Measurements from ENCODE around the gene AKAP13.

Gene AKAP13

DNA sequence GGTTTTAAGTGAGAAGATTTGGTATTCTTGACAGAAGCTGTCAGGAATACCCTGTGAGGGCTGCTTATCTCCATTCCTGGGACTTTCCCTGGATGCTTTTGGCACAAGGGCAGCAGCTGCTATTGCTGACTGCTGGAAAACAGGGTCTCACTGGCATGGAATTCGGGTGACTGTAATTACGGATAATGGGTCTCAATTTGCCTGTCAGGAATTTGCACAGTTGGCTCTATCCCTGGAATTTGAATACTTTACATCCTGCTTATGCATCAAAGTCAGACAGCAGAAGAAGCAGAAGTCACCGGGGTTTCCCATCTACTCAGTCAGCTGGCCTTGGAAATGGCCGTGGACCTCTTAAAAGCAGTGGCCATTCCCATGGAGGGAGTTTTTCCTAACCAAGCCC is 25.9 kb upstream of the AKAP13 start:
- H3K4me1 ChIP-seq (ENCODE audit: control insufficient read depth, insufficient read depth, low read length), result peaks cover 2% of the 10 kb centered on the region
- no peak overlapping the region for H3K4me3 ChIP-seq (ENCODE audit: low read length)
- no peak overlapping the region for H3K9ac ChIP-seq (ENCODE audit: low read length)
- H3K36me3 ChIP-seq (ENCODE audit: control insufficient read depth, insufficient read depth, low read length), result no peaks in the 10 kb centered on the region
- no peak overlapping the region for H3K27ac ChIP-seq (ENCODE audit: low read depth, low read length)
- no peaks in the 10 kb centered on the region for H3K27me3 ChIP-seq (ENCODE audit: control insufficient read depth, insufficient read depth, low read length)

DNA sequence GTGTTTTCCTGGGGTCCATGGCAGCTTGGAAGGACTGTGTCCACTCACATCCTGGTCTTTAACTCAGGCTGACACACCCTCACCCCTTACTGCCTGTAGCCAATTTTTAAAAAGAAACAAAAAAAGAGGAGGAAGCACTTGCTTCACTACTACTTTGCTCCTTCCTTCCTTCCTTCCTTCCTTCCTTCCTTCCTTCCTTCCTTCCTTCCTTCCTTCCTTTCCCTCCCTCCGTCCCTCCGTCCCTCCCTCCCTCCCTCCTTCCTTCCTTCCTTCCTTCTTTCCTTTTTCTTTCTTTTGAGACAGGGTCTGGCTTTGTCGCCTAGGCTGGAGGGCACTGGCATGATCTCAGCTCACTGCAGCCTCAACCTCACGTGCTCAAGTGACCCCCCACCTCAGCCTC is 25.5 kb upstream of the AKAP13 start:
- Histone ChIP-seq H3K27me3 (ENCODE audit: control insufficient read depth, insufficient read depth, low read length) (no peaks in the 10 kb centered on the region), H3K9ac (ENCODE audit: low read length) (no peak overlapping the region), H3K27ac (ENCODE audit: low read depth, low read length) (no peak overlapping the region), H3K36me3 (ENCODE audit: control insufficient read depth, insufficient read depth, low read length) (no peaks in the 10 kb centered on the region), H3K4me3 (ENCODE audit: low read length) (no peak overlapping the region), H3K4me1 (ENCODE audit: control insufficient read depth, insufficient read depth, low read length) (peaks cover 2% of the 10 kb centered on the region)

DNA sequence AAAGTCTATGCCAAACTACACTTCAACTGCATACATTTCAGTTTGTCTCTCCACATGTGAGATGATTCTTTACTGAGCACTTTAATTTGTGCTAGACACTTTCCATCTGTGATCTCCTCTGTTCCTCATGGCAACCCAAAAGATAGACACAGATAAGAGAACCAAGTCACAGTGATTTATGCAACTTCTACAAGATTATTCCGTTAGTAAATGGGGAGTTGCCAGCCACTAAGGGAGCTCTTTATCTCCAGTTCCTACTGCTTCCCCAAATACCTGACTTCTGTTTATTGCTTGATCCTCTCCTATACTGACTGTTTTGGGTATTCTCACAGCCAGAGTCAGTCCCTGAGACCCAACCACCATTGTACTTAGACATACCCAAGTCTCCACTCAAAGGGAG is 24.1 kb upstream of the AKAP13 start:
- H3K36me3 ChIP-seq (ENCODE audit: control insufficient read depth, insufficient read depth, low read length), result no peaks in the 10 kb centered on the region
- H3K4me3 ChIP-seq (ENCODE audit: low read length), result no peak overlapping the region
- no peak overlapping the region for H3K9ac ChIP-seq (ENCODE audit: low read length)
- no peak overlapping the region for H3K27ac ChIP-seq (ENCODE audit: low read depth, low read length)
- H3K4me1 ChIP-seq (ENCODE audit: control insufficient read depth, insufficient read depth, low read length), result peaks cover 2% of the 10 kb centered on the region
- no peaks in the 10 kb centered on the region for H3K27me3 ChIP-seq (ENCODE audit: control insufficient read depth, insufficient read depth, low read length)

DNA sequence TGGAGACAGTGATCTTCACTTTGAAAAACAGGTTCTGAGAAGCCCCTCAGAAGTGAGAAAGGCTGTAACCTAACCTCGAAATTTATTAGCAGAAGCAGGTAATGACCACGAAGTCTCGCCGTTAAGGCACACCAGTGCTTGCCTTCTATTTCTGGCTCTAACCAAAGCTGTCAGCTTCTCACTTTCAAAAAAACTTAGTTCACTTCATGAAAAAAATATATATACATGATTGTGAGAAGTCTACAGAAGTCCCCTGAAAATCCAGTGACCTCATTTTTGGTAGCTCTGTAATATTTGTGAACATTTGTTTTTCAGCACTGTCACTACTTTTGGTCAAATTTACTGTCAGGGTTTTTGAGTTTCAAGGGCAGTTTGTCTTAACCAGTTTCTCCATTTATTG is 19.1 kb upstream of the AKAP13 start:
- Histone ChIP-seq H3K4me1 (ENCODE audit: control insufficient read depth, insufficient read depth, low read length) (peaks cover 2% of the 10 kb centered on the region), H3K36me3 (ENCODE audit: control insufficient read depth, insufficient read depth, low read length) (no peaks in the 10 kb centered on the region), H3K27me3 (ENCODE audit: control insufficient read depth, insufficient read depth, low read length) (no peaks in the 10 kb centered on the region), H3K9ac (ENCODE audit: low read length) (no peak overlapping the region), H3K4me3 (ENCODE audit: low read length) (no peak overlapping the region), H3K27ac (ENCODE audit: low read depth, low read length) (no peak overlapping the region)

DNA sequence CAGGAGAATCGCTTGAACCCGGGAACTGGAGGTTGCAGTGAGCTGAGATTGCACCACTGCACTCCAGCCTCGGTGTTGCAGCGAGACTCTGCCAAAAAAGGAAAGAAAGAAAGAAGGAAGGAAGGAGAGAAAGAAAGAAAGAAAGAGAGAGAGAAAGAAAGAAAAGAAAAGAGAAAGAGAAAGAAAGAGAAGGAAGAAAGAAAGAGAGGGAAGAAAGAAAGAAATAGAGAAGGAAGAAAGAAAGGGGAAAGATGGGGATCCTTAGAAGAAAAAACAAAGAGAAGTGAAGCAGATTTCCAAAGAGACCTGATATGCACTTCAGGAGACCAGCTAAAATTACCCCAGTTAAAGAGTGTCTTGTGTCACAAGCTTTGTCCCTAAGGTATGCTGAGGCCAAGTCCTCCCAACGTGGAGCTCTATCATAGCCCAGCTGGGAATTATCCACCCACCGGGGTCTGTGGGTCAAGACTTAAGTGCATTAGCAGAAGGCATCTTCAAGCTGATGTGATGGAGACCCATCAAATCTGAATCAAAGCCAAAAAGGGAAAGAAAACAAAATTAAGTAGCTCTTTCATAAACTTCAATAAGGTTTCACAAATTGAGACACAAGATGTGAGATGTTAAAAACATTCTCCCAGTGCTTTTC is 17.8 kb upstream of the AKAP13 start:
- Histone ChIP-seq H3K27me3 (ENCODE audit: control insufficient read depth, insufficient read depth, low read length) (no peaks in the 10 kb centered on the region), H3K27ac (ENCODE audit: low read depth, low read length) (no peak overlapping the region), H3K36me3 (ENCODE audit: control insufficient read depth, insufficient read depth, low read length) (no peaks in the 10 kb centered on the region), H3K4me1 (ENCODE audit: control insufficient read depth, insufficient read depth, low read length) (peaks cover 2% of the 10 kb centered on the region), H3K4me3 (ENCODE audit: low read length) (no peak overlapping the region), H3K9ac (ENCODE audit: low read length) (no peak overlapping the region)

DNA sequence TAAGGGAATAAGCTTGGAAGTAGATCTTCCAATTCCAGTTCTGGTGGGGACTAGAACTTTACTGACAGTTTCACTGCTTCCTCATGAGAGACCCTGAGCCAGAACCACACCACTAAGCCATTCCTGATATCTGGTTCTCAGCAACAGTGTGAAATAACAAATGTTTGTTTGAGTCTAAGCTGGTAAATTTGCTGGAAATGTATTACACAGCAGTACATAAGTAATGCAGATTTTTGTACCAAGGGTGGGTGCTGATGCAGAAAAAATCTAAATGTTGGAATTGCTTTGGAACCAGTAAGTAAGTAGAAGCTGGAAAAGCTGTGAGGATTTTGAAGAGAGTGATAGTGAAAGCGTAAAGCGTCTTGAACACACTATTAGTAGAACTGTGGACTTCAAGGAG is 14.4 kb upstream of the AKAP13 start:
- Histone ChIP-seq H3K4me3 (ENCODE audit: low read length) (no peak overlapping the region), H3K9ac (ENCODE audit: low read length) (no peak overlapping the region), H3K27ac (ENCODE audit: low read depth, low read length) (no peak overlapping the region), H3K4me1 (ENCODE audit: control insufficient read depth, insufficient read depth, low read length) (no peaks in the 10 kb centered on the region), H3K27me3 (ENCODE audit: control insufficient read depth, insufficient read depth, low read length) (no peaks in the 10 kb centered on the region), H3K36me3 (ENCODE audit: control insufficient read depth, insufficient read depth, low read length) (no peaks in the 10 kb centered on the region)

DNA sequence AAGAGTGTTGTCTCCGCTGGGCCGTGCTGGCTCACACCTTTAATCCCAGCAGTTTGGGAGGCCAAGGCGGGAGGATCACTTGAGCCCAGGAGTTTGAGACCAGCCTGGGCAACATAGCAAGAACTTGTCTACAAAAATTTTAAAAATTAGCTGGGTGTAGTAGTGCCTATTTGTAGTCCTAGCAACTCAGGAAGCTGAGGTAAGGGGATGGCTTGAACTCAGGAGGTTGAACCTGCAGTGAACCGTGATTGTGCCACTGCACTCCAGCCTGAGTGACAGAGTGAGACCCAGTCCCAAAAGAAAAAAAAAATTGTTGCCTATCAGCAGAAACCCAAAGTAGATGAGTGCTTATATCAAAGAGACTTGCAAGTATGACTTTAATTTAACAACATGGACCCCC is 12.7 kb upstream of the AKAP13 start:
- H3K4me1 ChIP-seq (ENCODE audit: control insufficient read depth, insufficient read depth, low read length), result no peaks in the 10 kb centered on the region
- H3K36me3 ChIP-seq (ENCODE audit: control insufficient read depth, insufficient read depth, low read length), result no peaks in the 10 kb centered on the region
- H3K27ac ChIP-seq (ENCODE audit: low read depth, low read length), result no peak overlapping the region
- H3K9ac ChIP-seq (ENCODE audit: low read length), result no peak overlapping the region
- no peak overlapping the region for H3K4me3 ChIP-seq (ENCODE audit: low read length)
- no peaks in the 10 kb centered on the region for H3K27me3 ChIP-seq (ENCODE audit: control insufficient read depth, insufficient read depth, low read length)

DNA sequence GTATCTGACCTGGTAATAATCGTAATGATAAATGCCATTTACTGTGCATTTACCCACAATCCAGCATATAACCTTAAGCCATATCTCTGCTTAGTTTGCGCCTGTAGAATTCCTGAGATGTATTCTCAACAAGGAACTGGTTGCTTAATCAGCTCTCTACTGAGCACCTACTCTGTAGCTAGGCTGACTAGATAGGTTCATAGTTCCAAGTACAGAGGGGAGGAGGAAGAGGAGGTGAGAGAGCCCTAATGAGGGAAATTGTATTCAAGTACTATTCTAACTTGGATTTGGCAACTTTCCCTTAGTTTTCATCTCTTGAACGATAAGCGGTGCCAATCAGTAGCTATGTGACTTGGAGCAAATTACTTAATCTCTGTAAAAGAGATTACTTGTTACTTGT is 5.6 kb upstream of the AKAP13 start:
- Histone ChIP-seq H3K36me3 (ENCODE audit: control insufficient read depth, insufficient read depth, low read length) (no peaks in the 10 kb centered on the region), H3K27me3 (ENCODE audit: control insufficient read depth, insufficient read depth, low read length) (no peaks in the 10 kb centered on the region), H3K9ac (ENCODE audit: low read length) (no peak overlapping the region), H3K27ac (ENCODE audit: low read depth, low read length) (no peak overlapping the region), H3K4me1 (ENCODE audit: control insufficient read depth, insufficient read depth, low read length) (no peaks in the 10 kb centered on the region), H3K4me3 (ENCODE audit: low read length) (no peak overlapping the region)

DNA sequence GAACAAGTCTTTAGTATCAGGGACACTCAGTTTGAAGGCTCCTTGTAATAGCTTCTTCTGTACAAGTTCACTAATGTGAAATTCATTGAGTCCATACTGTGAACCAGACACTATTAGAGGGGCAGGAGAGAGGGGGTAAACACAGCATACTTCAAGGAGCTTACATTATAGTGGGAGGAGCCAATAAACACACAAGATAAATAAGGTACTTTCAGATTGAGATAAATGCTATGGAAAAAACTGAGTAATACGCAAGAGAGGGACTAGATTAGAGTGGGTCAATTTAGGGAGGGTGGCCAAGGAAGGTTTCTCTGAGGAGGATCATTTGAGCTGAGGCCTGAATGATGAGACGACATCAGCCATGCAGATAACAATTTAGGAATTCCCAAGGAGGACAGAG is 3.1 kb upstream of the AKAP13 start:
- Histone ChIP-seq H3K27ac (ENCODE audit: low read depth, low read length) (no peak overlapping the region), H3K9ac (ENCODE audit: low read length) (no peak overlapping the region), H3K27me3 (ENCODE audit: control insufficient read depth, insufficient read depth, low read length) (no peaks in the 10 kb centered on the region), H3K4me1 (ENCODE audit: control insufficient read depth, insufficient read depth, low read length) (no peaks in the 10 kb centered on the region), H3K4me3 (ENCODE audit: low read length) (no peak overlapping the region), H3K36me3 (ENCODE audit: control insufficient read depth, insufficient read depth, low read length) (no peaks in the 10 kb centered on the region)

DNA sequence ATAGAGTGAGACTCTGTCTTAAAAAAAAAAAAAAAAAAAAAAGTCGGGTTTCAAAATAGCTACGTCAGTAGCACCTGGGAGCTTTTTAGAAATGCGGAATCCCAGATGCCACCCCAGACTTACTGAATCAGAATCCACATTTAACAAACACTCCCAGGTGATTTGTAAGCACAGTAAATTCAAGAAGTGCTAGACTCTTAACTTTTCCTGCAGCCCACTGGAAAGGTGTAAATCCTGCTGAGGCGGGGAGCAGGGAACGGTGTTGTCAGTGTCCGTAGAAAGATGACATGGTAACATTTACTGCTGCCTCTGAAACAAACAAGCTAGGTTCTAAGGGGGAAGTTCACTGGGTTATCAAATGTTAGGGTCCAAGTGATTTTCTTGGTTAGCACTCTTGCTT is 2.4 kb upstream of the AKAP13 start:
- Histone ChIP-seq H3K4me1 (ENCODE audit: control insufficient read depth, insufficient read depth, low read length) (no peaks in the 10 kb centered on the region), H3K27ac (ENCODE audit: low read depth, low read length) (no peak overlapping the region), H3K36me3 (ENCODE audit: control insufficient read depth, insufficient read depth, low read length) (no peaks in the 10 kb centered on the region), H3K27me3 (ENCODE audit: control insufficient read depth, insufficient read depth, low read length) (no peaks in the 10 kb centered on the region), H3K9ac (ENCODE audit: low read length) (no peak overlapping the region), H3K4me3 (ENCODE audit: low read length) (no peak overlapping the region)

DNA sequence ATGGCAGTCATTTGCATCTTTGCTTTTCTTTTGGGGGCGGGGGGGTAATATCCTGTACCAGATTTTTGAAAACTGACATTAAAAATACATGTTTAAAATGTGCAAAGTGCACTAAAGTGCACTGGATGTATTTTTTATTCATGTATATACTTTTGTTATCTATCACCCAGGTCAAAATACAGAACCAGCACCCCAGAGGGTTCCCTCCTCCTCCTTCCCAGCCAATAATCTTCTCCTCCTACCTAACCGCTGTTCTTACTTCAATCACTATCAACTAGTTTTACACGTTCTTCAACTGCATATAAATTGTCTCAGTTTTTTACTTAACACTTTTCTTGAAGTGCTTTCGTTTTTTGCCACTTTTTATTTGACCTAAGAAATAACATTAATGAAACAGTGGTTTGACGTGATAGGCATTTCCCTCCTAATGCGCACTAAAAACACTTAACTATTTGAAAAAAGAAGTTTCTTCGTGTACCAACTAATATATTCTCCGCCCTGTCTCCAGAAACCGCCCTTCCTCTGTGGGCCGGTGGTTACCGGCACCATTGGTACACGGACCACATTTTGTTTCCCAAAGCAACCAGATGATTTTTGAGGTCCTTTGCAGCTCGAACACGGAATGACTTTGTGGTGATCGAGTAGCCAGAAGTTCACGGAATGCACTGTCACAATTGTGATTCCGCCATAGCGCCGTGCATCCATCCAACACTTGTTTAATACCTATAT is 836 bp upstream of the AKAP13 start:
- peak overlapping the region; percentile 66 for H3K9ac ChIP-seq (ENCODE audit: low read length)
- H3K27me3 ChIP-seq (ENCODE audit: control insufficient read depth, insufficient read depth, low read length), result no peaks in the 10 kb centered on the region
- H3K4me3 ChIP-seq (ENCODE audit: low read length), result peak overlapping the region; percentile 71
- H3K27ac ChIP-seq (ENCODE audit: low read depth, low read length), result peak overlapping the region; percentile 60
- H3K4me1 ChIP-seq (ENCODE audit: control insufficient read depth, insufficient read depth, low read length), result no peaks in the 10 kb centered on the region
- no peaks in the 10 kb centered on the region for H3K36me3 ChIP-seq (ENCODE audit: control insufficient read depth, insufficient read depth, low read length)

DNA sequence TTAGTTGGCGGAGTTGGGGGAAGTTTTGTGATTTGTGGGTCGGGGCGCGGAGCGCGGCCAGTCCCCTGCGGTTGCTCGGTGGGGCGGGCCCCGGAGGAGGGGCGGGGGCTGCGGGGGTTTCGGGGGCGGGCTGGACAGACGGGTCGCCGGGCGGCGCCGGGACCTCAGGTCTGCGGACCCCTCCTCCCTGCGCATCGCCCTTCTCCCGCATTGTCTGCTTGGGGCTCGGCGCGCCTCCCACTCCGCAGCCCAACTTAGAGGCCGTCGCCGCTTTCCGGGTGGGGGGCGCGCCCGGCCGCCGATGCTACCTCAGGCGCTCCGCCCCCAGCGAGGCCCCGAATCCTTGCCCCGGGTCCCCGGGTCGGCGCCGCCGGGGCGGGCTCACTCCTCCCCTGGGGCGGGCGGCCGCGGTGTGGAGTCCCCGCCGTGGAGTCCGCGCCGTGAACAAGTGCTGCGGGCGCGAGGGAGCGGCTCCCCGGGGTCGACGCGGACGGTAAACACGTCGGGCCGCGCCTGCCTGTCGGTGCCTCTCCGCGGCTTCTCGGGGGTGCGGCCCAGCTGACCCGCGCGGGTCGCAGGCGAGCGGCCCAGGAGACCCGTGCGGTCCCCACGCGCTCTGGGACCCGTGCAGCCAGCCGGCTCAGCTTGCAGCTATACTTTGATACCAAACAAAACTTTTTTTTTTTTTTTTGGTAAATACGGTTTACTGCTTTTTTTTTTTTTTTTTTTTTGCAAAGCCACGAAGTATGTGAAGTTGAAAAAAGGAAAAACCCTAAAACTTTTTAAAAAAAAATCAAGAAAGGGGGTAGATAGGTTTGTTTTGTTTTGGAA is 624 bp downstream of the AKAP13 start:
- Histone ChIP-seq H3K27me3 (ENCODE audit: control insufficient read depth, insufficient read depth, low read length) (no peaks in the 10 kb centered on the region), H3K9ac (ENCODE audit: low read length) (no peak overlapping the region), H3K4me1 (ENCODE audit: control insufficient read depth, insufficient read depth, low read length) (no peaks in the 10 kb centered on the region), H3K36me3 (ENCODE audit: control insufficient read depth, insufficient read depth, low read length) (no peaks in the 10 kb centered on the region), H3K27ac (ENCODE audit: low read depth, low read length) (peak overlapping the region; percentile 90), H3K4me3 (ENCODE audit: low read length) (peak overlapping the region; percentile 74)

Measured in rectal smooth muscle tissue (tissue), 1 donor.